Stomach (tissue), 4 donors: ENCODE data around the gene IGF1R.

ENCODE experiments used
- CTCF ChIP-seq, 7 experiments: fragments of 450-650 bp in 4 of 7; fragments of 200-600 bp in 3 of 7; sonication (generic) in 3 of 7; IDR thresholded peaks; one replicate each; pipeline ENCODE4 v1.5.1; 2016 to 2019; ENCODE audit warnings: antibody characterized with exemption in 7 of 7, control low read depth in 2 of 7, mild to moderate bottlenecking in 1 of 7
- EP300 ChIP-seq: sonication (generic); formaldehyde crosslinking; IDR thresholded peaks from one replicate; pipeline ENCODE4 v1.6.1; 2017; ENCODE audit warnings: antibody characterized with exemption
- POLR2A ChIP-seq, 4 donors: fragments of 450-650 bp; IDR thresholded peaks; one replicate each; pipeline ENCODE4 v1.6.1; 2016; ENCODE audit warnings: antibody characterized with exemption in 4 of 4, control low read depth in 2 of 4, mild to moderate bottlenecking in 1 of 4, moderate library complexity in 1 of 4
- POLR2AphosphoS5 ChIP-seq, 3 donors: sonication (generic); formaldehyde crosslinking; IDR thresholded peaks; one replicate each; pipeline ENCODE4 v1.6.1; 2016; ENCODE audit warnings: antibody characterized with exemption in 3 of 3

- TF ChIP-seq POLR2A (IDR thresholded peaks at IDR 0.05) (no peak), CTCF (IDR thresholded peaks at IDR 0.05) (no peak), EP300 (no peak), POLR2AphosphoS5 (IDR thresholded peaks at IDR 0.05) (no peak)
Measured at GRCh38 chr15:98840053-98840452, 191.7 kb downstream of the IGF1R start.
